DMS53 treated with DMSO at 0.1 percent for 48 hours (cell line): ENCODE data around the gene GLG1.
"Not testable (repeated sequence)": the region's sequence is repeated elsewhere in the genome, so short reads cannot be mapped to it uniquely, and the experiment has no call there.

Experiments used
- DNase-seq: peaks from one replicate; lab custom pipeline; 2025; ENCODE audit not compliant: unreplicated experiment; lab: John Stamatoyannopoulos, UW

GLG1 gene

GRCh38 chr16:74450967-74451760, 155.8 kb downstream of the GLG1 start:
- no peak for DNase-seq

- DNase-seq = no peak
Observed at GRCh38 chr16:74450236-74450635, 156.7 kb downstream of the GLG1 start.

DNA sequence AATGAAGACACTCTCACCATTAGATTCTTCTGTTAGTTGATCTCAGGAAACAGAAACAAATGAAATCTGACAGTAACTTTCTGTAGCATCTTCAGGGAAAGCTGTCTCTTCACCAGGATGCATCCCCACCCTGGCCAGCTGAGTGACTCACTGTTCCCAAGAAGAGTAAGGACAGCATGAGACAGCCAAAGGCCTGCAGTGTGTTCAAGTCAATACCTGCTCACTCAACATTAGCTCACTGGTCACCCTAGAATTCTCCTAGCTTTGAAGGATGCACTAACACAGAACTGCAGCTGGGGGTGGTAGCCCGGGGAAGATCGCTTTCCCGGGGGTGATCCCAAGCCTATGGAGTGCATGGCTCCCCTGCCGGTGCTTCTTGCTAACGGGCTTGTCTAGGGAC, 157.4 kb downstream of the GLG1 start:
- DNase-seq = no peak

DNA sequence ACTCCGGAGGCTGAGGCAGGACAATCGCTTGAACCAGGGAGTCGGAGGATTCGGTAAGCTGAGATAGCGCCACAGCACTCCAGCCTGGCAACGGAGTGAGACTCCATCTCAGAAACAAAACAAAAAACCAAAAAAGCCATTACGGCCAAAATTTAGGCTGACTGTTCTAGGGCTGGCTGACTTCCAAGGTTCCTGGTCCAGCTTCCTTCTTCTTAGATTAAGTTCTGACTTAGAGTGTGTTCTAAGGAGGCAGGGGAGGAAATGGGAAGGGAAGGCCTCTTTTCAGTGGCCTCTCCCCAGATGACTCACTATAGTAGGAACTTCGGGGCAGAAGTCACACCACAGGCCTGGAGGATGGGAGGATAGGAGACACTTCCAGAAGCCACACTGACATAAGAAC, 157.9 kb downstream of the GLG1 start:
- no peak for DNase-seq

DNA sequence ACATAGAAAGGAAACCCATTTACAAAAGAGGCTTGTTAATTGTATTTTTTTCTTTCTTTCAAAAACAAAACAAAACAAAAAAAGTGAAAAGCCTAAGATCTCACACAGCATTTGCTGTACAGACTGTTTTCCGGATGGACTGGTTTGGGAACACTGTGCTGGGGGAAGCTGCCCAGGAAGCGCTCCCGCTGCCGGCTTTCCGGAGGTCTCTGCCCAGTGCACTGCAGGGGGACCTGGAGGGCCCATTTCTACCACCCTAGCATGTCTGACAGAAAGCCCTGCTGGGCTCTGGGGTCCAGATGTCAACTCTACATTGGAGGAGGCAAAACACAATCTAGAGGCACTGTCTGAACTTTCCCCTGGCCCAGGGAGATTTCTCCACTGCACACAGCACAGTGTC, 159.3 kb downstream of the GLG1 start:
- DNase-seq = no peak

DNA sequence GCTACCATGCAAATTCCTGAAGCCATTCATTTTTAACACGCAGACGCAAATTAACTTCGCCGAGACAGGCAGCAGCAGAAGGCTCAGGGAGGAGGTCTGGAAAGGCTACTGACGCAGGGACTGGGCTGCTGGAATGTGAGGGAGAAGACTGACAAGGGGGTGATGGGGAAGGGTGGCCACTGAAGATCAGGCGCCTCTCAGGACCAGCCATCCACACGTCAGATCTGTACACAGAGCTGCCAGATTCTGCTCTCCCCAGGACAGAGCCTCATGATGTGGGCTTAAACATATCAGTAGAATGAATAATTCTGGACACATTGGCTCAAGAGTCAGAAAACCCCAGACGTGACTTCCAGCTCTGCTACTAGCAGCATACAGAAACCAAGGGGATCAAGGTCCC, 160.0 kb downstream of the GLG1 start:
- no peak for DNase-seq

DNA sequence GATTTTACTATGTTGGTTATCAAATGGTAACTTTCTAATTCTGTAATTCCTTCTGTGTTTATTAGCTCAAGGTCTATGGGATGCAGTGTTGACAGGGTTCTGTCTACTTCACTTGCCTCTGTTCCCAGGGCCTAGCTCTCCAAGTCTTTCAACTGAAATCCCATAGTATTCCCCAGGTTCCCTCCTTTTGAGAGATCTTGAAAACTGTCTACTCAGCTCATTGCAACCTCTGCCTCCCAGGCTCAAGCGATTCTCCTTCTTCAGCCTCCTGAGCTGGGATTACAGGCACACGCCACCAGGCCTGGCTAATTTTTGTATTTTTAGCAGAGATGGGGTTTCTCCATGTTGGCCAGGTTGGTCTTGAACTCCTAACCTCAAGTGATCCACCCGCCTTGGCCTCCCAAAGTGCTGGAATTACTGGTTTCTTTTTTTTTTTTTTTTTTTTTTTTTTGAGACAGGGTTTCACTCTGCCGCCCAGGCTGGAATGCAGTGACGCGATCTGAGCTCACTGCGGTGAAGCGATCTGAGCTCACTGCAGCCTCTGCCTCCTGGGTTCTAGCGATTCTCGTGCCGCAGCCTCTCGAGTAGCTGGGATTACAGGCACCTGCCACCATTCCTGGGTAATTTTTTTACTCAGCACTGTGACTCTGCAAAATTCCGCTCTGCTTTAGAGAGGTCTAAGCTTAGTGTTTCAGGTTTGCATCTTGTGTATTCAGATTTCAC, 163.1 kb downstream of the GLG1 start:
- not testable (repeated sequence) for DNase-seq

DNA sequence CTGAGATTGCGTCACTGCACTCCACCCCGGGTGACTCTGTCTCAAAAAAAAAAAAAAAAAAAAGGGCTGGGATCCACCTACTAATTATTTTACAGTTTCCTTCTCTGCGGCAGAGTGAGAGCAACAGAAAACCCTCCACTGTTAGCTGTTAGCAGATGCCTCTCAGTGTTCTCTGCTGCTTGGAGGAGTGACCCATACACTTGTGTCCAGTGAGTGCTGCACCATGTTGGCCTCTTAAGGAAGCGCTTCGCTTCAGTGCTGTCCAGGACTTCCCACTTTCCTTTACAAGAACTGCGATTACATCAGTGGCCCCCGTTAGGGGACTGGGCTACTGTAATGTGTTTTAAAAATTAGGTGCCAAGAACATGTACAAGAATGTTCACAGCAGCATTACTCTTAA, 167.2 kb downstream of the GLG1 start:
- DNase-seq = no peak

- no peak for DNase-seq
Observed at GRCh38 chr16:74438492-74438979, 168.4 kb downstream of the GLG1 start.

DNA sequence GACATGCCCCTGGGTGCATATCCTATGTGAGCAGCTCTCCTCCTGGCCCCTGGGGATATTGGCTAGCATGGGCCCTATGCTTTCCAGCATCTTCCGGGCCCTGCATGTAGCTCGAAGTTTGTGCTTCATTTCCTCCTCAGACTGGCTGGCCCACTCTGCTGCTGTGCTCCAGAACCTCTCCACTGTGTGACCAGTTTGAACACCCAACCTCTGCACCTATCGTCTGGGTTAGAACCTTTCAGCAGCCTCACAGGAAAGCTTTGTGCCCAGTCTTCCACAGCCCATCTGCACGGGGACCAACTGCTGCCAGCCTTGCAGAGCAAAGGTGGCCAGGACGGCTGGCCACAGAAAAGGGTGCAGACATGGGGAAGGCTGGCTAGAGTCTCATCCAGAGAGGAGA, 175.4 kb downstream of the GLG1 start:
- DNase-seq = no peak

- DNase-seq = peak; percentile 8
Observed at GRCh38 chr16:74430036-74430712, 176.7 kb downstream of the GLG1 start.

DNA sequence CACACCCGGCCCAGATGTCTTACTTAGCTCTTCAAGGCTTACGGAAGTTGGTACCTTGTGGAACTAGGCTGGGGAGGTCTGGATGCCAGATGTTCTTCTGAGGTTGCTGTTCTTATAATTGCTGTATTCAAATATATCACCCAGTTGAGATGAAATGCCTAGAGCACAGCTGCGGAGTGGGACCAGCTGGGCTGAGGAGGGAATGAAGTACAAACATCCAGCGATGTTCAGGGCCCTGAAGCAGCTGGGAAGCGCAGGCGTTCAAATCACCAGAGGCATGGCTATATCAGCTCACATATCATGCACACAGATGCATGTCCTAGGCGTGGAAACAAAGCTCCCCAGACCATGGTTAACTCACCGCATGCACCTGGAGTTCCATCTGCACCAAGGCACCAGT, 178.4 kb downstream of the GLG1 start:
- DNase-seq = not testable (repeated sequence)

DNA sequence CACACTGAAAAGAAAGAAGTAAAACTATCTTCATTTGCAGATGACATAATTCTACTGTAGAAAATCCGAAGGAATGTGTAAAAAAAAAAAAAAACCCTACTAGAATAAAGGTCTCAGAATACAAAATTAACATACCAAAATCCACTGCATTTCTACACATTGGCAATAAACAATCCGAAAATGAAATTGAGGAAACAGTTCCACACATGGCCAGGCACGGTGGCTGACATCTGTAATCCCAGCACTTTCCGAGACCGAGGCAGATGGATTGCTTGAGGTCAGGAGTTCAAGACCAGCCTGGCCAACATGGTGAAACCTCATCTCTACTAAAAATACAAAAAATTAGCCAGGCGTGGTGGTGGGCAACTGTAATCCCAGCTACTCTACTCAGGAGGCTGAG, 181.2 kb downstream of the GLG1 start:
- not testable (repeated sequence) for DNase-seq

DNA sequence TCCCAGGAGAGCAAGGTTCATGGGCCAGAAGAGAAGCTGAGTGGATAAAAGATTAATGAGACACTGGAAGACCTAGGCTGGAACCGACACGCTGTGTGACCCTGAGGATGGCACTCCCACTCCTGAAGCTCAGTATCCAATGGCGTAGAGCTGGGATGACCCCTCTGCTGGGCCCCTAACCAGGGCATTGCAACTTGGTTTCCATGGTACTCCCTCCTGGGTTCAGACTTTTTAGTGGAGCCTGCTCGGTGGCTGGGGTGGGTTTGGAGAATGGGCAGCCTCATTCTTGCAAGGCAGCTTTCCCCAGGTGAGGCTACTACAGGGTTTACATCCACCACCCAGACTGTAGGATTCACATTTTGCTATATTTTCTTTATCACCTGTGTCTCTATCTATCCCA, 183.2 kb downstream of the GLG1 start:
- not testable (repeated sequence) for DNase-seq

GRCh38 chr16:74422086-74422485, 184.8 kb downstream of the GLG1 start:
- not testable (repeated sequence) for DNase-seq

DNA sequence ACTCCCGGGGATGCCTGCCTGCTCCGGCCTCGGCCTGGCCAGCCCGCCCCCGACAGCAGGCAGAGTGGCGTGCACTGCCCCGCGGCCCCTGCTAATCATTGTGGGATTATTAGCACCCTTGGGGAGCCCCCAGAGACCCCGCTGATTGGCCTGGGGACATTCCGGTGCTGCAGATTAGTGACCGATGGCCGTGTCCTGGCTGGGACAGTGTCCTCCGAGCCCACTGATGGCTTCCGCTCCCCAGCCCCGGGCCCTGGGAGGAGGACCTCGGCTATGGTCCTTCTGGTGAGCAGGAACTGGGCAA, 185.5 kb downstream of the GLG1 start:
- not testable (repeated sequence) for DNase-seq

GRCh38 chr16:74420612-74421481, 186.1 kb downstream of the GLG1 start, which contains the start of gene CLEC18B:
CLEC18B (minus strand) TSS chr16:74421478; CDS start chr16:74421270, 208 bp downstream.
- DNase-seq = not testable (repeated sequence)

- DNase-seq = not testable (repeated sequence)
Observed at GRCh38 chr16:74419811-74420210, 187.1 kb downstream of the GLG1 start.

- DNase-seq = not testable (repeated sequence)
Observed at GRCh38 chr16:74417897-74418296, 189.0 kb downstream of the GLG1 start.

DNA sequence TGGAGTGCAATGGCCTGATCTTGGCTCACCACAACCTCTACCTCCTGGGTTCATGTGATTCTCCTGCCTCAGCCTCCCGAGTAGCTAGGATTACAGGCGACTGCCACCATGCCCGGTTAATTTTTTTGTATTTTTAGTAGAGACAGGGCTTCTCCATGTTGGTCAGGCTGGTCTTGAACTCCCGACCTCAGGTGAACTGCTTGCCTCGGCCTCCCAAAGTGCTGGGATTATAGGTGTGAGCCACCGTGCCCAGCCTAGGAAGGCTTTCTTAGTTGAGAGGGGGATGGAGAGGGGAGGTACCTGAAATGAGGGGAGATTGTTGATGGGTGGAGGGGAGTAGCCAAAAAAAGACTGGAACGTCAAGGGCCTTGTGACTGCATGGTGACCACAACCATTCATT, 193.0 kb downstream of the GLG1 start:
- not testable (repeated sequence) for DNase-seq

DNA sequence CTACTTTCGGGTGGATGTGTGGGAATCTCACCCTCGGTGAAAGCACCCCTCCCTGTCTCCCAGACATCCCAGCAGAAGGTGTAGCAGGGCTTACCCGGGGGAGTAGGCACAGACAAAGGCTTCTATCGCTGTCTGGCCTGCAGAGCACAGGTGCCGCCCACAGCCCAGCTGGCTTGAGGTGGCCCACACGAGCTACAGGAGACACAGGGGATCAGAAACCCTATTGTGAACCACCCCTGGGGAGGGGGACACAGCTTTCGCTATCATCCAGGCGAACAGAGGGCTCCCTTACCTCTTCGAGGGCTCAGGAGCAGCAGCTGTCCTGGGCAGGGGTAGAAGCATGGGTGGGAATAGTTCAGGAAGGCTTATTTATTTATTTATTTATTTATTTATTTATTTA, 193.4 kb downstream of the GLG1 start:
- DNase-seq = not testable (repeated sequence)
